ENCODE results near the gene TMEM117.

DNA sequence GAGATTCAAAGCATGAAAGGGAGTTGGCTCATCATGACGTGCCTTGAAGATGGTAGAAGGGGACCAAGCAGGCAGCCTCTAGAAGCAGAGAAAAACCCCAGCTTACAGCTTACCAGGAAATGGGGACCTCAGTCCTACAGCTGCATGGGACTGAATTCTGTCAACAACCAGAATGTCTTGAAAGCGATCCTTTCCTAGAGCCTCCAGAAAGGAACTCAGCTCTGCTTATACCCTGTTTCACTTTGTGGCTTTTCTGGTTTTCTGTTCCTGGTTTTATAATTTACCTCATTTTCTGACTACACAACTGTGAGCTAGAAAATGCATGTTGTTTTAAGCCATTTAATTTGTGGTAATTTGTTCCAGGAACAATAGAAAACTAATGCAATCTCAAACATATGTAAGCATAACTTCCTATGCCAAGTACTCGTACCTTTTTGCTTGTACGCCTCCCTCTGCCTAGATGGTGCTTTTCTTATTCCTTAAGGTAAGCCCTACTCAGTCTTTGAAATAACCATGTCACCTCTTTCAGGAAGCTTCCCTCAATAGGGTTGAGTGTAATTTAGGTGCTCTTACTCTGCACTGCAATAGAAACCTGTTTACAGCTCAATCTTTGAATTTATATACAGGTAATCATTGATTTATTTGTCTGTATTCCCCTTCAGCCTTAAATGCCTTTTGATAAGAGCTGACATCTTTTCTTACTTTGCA lies 348.8 kb downstream of the TMEM117 start:
- TF ChIP-seq, protein P1, sequence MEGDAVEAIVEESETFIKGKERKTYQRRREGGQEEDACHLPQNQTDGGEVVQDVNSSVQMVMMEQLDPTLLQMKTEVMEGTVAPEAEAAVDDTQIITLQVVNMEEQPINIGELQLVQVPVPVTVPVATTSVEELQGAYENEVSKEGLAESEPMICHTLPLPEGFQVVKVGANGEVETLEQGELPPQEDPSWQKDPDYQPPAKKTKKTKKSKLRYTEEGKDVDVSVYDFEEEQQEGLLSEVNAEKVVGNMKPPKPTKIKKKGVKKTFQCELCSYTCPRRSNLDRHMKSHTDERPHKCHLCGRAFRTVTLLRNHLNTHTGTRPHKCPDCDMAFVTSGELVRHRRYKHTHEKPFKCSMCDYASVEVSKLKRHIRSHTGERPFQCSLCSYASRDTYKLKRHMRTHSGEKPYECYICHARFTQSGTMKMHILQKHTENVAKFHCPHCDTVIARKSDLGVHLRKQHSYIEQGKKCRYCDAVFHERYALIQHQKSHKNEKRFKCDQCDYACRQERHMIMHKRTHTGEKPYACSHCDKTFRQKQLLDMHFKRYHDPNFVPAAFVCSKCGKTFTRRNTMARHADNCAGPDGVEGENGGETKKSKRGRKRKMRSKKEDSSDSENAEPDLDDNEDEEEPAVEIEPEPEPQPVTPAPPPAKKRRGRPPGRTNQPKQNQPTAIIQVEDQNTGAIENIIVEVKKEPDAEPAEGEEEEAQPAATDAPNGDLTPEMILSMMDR (IDR thresholded peaks at IDR 0.05; ENCODE audit: low read depth, low read length) = no peak
- TF ChIP-seq EZH2phosphoT487 (IDR thresholded peaks at IDR 0.05; ENCODE audit: low read depth) = no peak
